Endothelial cell of umbilical vein (primary cell): ENCODE results near the gene DDB1.

ENCODE experiments used
- CTCF ChIP-seq, 2 donors: IDR thresholded peaks; 1 replicate in 1 of 2; 2 replicates in 1 of 2; pipeline ENCODE4 v1.5.1; 2011; ENCODE audit warnings: low read length in 2 of 2, mild to moderate bottlenecking in 2 of 2, moderate library complexity in 2 of 2, control low read depth in 1 of 2, inconsistent platforms in 1 of 2, low read depth in 1 of 2; ENCODE audit not compliant: insufficient read depth in 1 of 2; ENCODE audit errors: extremely low read depth in 1 of 2
- EZH2 ChIP-seq: IDR thresholded peaks from 2 replicates; pipeline ENCODE4 v1.6.1; 2012; ENCODE audit warnings: borderline replicate concordance, low read depth, mild to moderate bottlenecking, moderate library complexity, low read length, inconsistent platforms; ENCODE audit not compliant: severe bottlenecking
- POLR2A ChIP-seq: IDR thresholded peaks from 2 replicates; pipeline ENCODE4 v1.6.1; 2012; ENCODE audit warnings: low read depth, mild to moderate bottlenecking, control low read depth, low read length
- POLR2AphosphoS5 ChIP-seq: IDR thresholded peaks from 2 replicates; pipeline ENCODE4 v1.6.1; 2012; ENCODE audit warnings: low read depth, mild to moderate bottlenecking, control low read depth, low read length, moderate library complexity; ENCODE audit not compliant: insufficient read depth

- TF ChIP-seq POLR2A (peak; percentile 97), CTCF (IDR thresholded peaks at IDR 0.05; ENCODE audit: extremely low read depth in 1 of 2, insufficient read depth in 1 of 2, low read depth in 1 of 2, low read length in 2 of 2) (no peak), EZH2 (no peak), POLR2AphosphoS5 (peak; percentile 98)
Observed at GRCh38 chr11:61361741-61362541, 29.0 kb upstream of the DDB1 start, which contains the start of the genes CYB561A3 and TMEM138.
